Measurements from ENCODE around the gene TBC1D9B. TPM values are rescaled to one million over a fixed set of nuclear protein-coding genes. Genes with fewer than 3 reads are reported as not detected.

Gene TBC1D9B

GRCh38 chr5:179814090-179814489 is 93.6 kb downstream of the TBC1D9B start:
- Histone ChIP-seq H3K4me1 (ENCODE audit: control insufficient read depth, insufficient read depth, low read depth, low read length) (peaks cover 21% of the 10 kb centered on the region), H3K4me2 (ENCODE audit: low read length, poor library complexity, severe bottlenecking) (no peak overlapping the region), H3K79me1 (replicated peaks; ENCODE audit: low read length, poor library complexity, severe bottlenecking) (peaks cover 34% of the 10 kb centered on the region), H2BK12ac (ENCODE audit: low read length in 2 of 2) (no peak overlapping the region), H3K9me3 (ENCODE audit: control insufficient read depth, low read length) (no peaks in the 10 kb centered on the region), H2BK5ac (ENCODE audit: low read depth, low read length, poor library complexity, severe bottlenecking) (no peak overlapping the region), H3K4ac (ENCODE audit: low read depth in 1 of 2, low read length in 2 of 2) (no peak overlapping the region), H3K36me3 (ENCODE audit: control insufficient read depth in 1 of 2, insufficient read depth in 2 of 2, low read depth in 1 of 2, low read length in 2 of 2) (peaks cover 31 to 33% of the 10 kb centered on the region in 2 experiments), H3K9ac (ENCODE audit: low read length) (no peak overlapping the region), H4K91ac (ENCODE audit: low read length) (no peak overlapping the region), H3K18ac (ENCODE audit: low read depth in 1 of 2, low read length in 2 of 2) (no peak overlapping the region), H3K4me3 (ENCODE audit: insufficient read depth in 1 of 2, low read depth in 1 of 2, low read length in 2 of 2) (no peak overlapping the region), H3K23ac (ENCODE audit: low read length in 2 of 2) (no peak overlapping the region), H3K14ac (ENCODE audit: low read length in 2 of 2) (no peak overlapping the region), H2AFZ (ENCODE audit: low read depth, low read length) (no peak overlapping the region), H2AK5ac (ENCODE audit: low read length, severe bottlenecking) (no peak overlapping the region), H2BK15ac (ENCODE audit: low read depth, poor library complexity, severe bottlenecking) (no peak overlapping the region), H3K27ac (ENCODE audit: low read length, poor library complexity, severe bottlenecking) (no peak overlapping the region), H4K8ac (ENCODE audit: low read length) (no peak overlapping the region), H2BK120ac (ENCODE audit: low read depth, low read length) (no peak overlapping the region), H3K27me3 (ENCODE audit: control insufficient read depth in 1 of 2, insufficient read depth in 1 of 2, low read length in 2 of 2) (no peaks in the 10 kb centered on the region)
- 90% methylated on average over 3 of the region's 3 CpGs for WGBS
- no peak for DNase-seq

- H3K27ac ChIP-seq (ENCODE audit: low read length, poor library complexity, severe bottlenecking) = no peak overlapping the region
- no peak for DNase-seq
- H3K27me3 ChIP-seq (ENCODE audit: control insufficient read depth in 1 of 2, insufficient read depth in 1 of 2, low read length in 2 of 2) = no peaks in the 10 kb centered on the region
- H3K4me2 ChIP-seq (ENCODE audit: low read length, poor library complexity, severe bottlenecking) = no peak overlapping the region
- no peak overlapping the region for H3K4me3 ChIP-seq (ENCODE audit: insufficient read depth in 1 of 2, low read depth in 1 of 2, low read length in 2 of 2)
- H3K4ac ChIP-seq (ENCODE audit: low read depth in 1 of 2, low read length in 2 of 2) = no peak overlapping the region
- H3K18ac ChIP-seq (ENCODE audit: low read depth in 1 of 2, low read length in 2 of 2) = no peak overlapping the region
- no peak overlapping the region for H2BK15ac ChIP-seq (ENCODE audit: low read depth, poor library complexity, severe bottlenecking)
- H4K8ac ChIP-seq (ENCODE audit: low read length) = no peak overlapping the region
- H3K23ac ChIP-seq (ENCODE audit: low read length in 2 of 2) = no peak overlapping the region
- H3K9me3 ChIP-seq (ENCODE audit: control insufficient read depth, low read length) = no peaks in the 10 kb centered on the region
- no peak overlapping the region for H3K9ac ChIP-seq (ENCODE audit: low read length)
- H3K79me1 ChIP-seq (replicated peaks; ENCODE audit: low read length, poor library complexity, severe bottlenecking) = peaks cover 30% of the 10 kb centered on the region
- H2BK5ac ChIP-seq (ENCODE audit: low read depth, low read length, poor library complexity, severe bottlenecking) = no peak overlapping the region
- no peak overlapping the region for H2BK12ac ChIP-seq (ENCODE audit: low read length in 2 of 2)
- H3K36me3 ChIP-seq (ENCODE audit: control insufficient read depth in 1 of 2, insufficient read depth in 2 of 2, low read depth in 1 of 2, low read length in 2 of 2) = peaks cover 31 to 33% of the 10 kb centered on the region in 2 experiments
- H2AFZ ChIP-seq (ENCODE audit: low read depth, low read length) = no peak overlapping the region
- 88% methylated on average over 5 of the region's 5 CpGs for WGBS
- no peak overlapping the region for H2BK120ac ChIP-seq (ENCODE audit: low read depth, low read length)
- H4K91ac ChIP-seq (ENCODE audit: low read length) = no peak overlapping the region
- H3K14ac ChIP-seq (ENCODE audit: low read length in 2 of 2) = no peak overlapping the region
- H2AK5ac ChIP-seq (ENCODE audit: low read length, severe bottlenecking) = no peak overlapping the region
- H3K4me1 ChIP-seq (ENCODE audit: control insufficient read depth, insufficient read depth, low read depth, low read length) = peaks cover 14% of the 10 kb centered on the region
These were observed 94.6 kb downstream of the TBC1D9B start for GRCh38 chr5:179812997-179813607.

- no peak overlapping the region for H3K4me3 ChIP-seq (ENCODE audit: insufficient read depth in 1 of 2, low read depth in 1 of 2, low read length in 2 of 2)
- H3K36me3 ChIP-seq (ENCODE audit: control insufficient read depth in 1 of 2, insufficient read depth in 2 of 2, low read depth in 1 of 2, low read length in 2 of 2) = peaks cover 31 to 33% of the 10 kb centered on the region in 2 experiments
- no peak overlapping the region for H4K8ac ChIP-seq (ENCODE audit: low read length)
- no peak overlapping the region for H3K9ac ChIP-seq (ENCODE audit: low read length)
- H2BK120ac ChIP-seq (ENCODE audit: low read depth, low read length) = no peak overlapping the region
- no peak for DNase-seq
- no peak overlapping the region for H2BK12ac ChIP-seq (ENCODE audit: low read length in 2 of 2)
- no peak overlapping the region for H3K23ac ChIP-seq (ENCODE audit: low read length in 2 of 2)
- H3K27ac ChIP-seq (ENCODE audit: low read length, poor library complexity, severe bottlenecking) = no peak overlapping the region
- no peak overlapping the region for H3K14ac ChIP-seq (ENCODE audit: low read length in 2 of 2)
- H3K4me2 ChIP-seq (ENCODE audit: low read length, poor library complexity, severe bottlenecking) = no peak overlapping the region
- no peak overlapping the region for H2AK5ac ChIP-seq (ENCODE audit: low read length, severe bottlenecking)
- peaks cover 27% of the 10 kb centered on the region for H3K79me1 ChIP-seq (replicated peaks; ENCODE audit: low read length, poor library complexity, severe bottlenecking)
- no peaks in the 10 kb centered on the region for H3K27me3 ChIP-seq (ENCODE audit: control insufficient read depth in 1 of 2, insufficient read depth in 1 of 2, low read length in 2 of 2)
- no peak overlapping the region for H4K91ac ChIP-seq (ENCODE audit: low read length)
- WGBS = 94% methylated on average over 27 of the region's 27 CpGs
- H3K4me1 ChIP-seq (ENCODE audit: control insufficient read depth, insufficient read depth, low read depth, low read length) = peaks cover 15% of the 10 kb centered on the region
- no peak overlapping the region for H2BK15ac ChIP-seq (ENCODE audit: low read depth, poor library complexity, severe bottlenecking)
- H2BK5ac ChIP-seq (ENCODE audit: low read depth, low read length, poor library complexity, severe bottlenecking) = no peak overlapping the region
- no peak overlapping the region for H3K4ac ChIP-seq (ENCODE audit: low read depth in 1 of 2, low read length in 2 of 2)
- no peak overlapping the region for H3K18ac ChIP-seq (ENCODE audit: low read depth in 1 of 2, low read length in 2 of 2)
- no peak overlapping the region for H2AFZ ChIP-seq (ENCODE audit: low read depth, low read length)
- H3K9me3 ChIP-seq (ENCODE audit: control insufficient read depth, low read length) = no peaks in the 10 kb centered on the region
These were observed 95.4 kb downstream of the TBC1D9B start for GRCh38 chr5:179812135-179812825.

Small RNA genes within 50 kb of the gene (small RNA-seq; reads per million reads assigned to genes)
- not detected for gene RF00019 (ENCODE audit: low read depth)
